Measurements from ENCODE around the gene PCSK7. TPM values are rescaled to one million over a fixed set of nuclear protein-coding genes. Genes with fewer than 3 reads are reported as not detected.
A peak's percentile ranks its signal among the peaks of the same experiment; 100 is the strongest.

The PCSK7 gene
- total and polyA plus RNA-seq, 2 experiments from 2014 or later = 31.7 to 46.6 TPM

DNA sequence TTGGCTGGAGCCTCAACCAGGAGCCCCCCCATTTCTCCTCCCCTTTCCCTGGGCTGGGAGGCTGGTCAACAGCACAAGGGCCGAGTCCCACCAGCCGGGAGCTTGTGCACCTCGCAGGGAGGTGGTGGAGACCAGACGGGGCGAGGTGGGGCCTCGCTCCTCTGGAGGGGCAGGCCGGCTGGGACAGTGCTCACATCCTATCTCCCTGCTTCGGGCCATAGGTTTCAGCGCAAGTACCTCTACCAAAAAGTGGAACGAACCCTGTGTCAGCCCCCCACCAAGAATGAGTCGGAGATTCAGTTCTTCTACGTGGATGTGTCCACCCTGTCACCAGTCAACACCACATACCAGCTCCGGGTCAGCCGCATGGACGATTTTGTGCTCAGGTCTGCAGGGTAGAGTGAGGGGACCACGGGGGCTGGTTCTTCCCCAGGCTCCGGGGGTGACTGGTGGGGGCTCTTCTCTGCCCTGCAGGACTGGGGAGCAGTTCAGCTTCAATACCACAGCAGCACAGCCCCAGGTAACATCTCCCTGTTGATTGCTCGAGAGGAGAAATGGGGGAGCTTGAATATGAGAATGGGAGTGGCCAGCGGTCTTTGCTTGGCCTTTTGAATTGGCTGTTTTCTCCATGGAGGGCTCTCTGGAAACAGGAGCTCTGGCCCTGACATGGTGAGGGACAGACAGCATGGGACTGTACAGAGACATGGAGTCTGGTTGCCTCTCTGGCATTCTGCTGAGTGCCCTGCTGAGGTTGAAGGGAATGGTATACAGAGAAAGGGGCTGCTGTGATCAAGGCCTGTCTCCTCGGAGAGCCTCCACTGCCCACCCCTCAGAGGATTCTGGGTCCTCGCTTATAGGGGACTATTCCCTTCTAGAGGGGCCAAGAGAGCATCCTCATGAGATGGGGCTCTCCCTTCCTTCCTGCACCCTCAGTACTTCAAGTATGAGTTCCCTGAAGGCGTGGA is 50.0 kb downstream of the PCSK7 start:
- H3K9me3 ChIP-seq (ENCODE audit: low read depth) = no peaks in the 10 kb centered on the region
- TF ChIP-seq, protein P1, sequence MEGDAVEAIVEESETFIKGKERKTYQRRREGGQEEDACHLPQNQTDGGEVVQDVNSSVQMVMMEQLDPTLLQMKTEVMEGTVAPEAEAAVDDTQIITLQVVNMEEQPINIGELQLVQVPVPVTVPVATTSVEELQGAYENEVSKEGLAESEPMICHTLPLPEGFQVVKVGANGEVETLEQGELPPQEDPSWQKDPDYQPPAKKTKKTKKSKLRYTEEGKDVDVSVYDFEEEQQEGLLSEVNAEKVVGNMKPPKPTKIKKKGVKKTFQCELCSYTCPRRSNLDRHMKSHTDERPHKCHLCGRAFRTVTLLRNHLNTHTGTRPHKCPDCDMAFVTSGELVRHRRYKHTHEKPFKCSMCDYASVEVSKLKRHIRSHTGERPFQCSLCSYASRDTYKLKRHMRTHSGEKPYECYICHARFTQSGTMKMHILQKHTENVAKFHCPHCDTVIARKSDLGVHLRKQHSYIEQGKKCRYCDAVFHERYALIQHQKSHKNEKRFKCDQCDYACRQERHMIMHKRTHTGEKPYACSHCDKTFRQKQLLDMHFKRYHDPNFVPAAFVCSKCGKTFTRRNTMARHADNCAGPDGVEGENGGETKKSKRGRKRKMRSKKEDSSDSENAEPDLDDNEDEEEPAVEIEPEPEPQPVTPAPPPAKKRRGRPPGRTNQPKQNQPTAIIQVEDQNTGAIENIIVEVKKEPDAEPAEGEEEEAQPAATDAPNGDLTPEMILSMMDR (IDR thresholded peaks at IDR 0.05; ENCODE audit: low read depth, low read length) = no peak
- peaks cover 15% of the 10 kb centered on the region for H3K4me1 ChIP-seq (ENCODE audit: low read depth)
- peaks cover 6% of the 10 kb centered on the region for H3K36me3 ChIP-seq
- DNase-seq (ENCODE audit: low read depth in 1 of 2, low spot score in 1 of 2) = no peak
- no peak overlapping the region for H3K27ac ChIP-seq
- no peak overlapping the region for H3K4me3 ChIP-seq
- no peaks in the 10 kb centered on the region for H3K27me3 ChIP-seq

DNA sequence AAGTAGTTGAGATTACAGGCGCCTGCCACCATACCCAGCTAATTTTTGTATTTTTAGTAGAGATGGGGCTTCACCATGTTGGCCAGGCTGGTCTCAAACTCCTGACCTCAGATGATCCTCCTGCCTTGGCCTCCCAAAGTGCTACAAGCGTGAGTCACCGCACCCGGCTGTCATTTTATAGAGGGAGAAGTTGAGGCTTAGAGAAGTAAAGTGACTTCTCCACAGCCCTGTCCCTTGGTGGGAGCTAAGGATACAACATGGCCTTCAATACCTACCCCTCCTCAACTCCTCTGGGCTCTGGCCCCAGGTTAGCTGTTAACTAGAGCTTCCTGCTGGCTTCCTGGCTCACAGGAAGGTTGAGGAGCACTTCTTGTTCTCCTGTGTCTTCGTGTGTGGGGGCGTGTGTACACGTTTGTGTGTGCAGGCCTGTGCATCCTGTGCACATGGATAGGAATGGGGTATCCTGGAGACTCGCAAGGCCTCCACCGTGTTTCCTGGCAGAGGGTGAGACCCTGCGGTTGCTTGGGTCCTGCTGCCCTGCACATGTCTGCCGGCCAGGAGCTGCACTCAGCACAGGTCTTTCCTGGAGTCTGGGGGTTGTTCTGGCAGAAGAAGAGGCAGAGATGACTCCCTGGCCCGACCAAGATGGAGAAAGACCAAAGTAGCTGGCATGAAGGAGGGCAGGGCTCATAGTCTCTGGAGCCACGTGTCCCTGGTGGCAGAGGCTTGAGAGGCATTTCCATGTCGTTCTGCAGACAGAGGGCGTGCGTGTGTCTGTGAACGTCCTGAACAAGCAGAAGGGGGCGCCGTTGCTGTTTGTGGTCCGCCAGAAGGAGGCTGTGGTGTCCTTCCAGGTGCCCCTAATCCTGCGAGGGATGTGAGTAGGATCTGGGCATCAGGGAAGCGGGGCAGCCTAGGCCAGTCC is 51.0 kb downstream of the PCSK7 start:
- H3K27me3 ChIP-seq = no peaks in the 10 kb centered on the region
- DNase-seq (ENCODE audit: low read depth in 1 of 2, low spot score in 1 of 2) = peak; percentile 81 to 84
- peaks cover 6% of the 10 kb centered on the region for H3K36me3 ChIP-seq
- H3K4me3 ChIP-seq = no peak overlapping the region
- no peaks in the 10 kb centered on the region for H3K9me3 ChIP-seq (ENCODE audit: low read depth)
- peaks cover 15% of the 10 kb centered on the region for H3K4me1 ChIP-seq (ENCODE audit: low read depth)
- TF ChIP-seq, protein P1 (IDR thresholded peaks at IDR 0.05; ENCODE audit: low read depth, low read length) = peak; percentile 59
- H3K27ac ChIP-seq = no peak overlapping the region

DNA sequence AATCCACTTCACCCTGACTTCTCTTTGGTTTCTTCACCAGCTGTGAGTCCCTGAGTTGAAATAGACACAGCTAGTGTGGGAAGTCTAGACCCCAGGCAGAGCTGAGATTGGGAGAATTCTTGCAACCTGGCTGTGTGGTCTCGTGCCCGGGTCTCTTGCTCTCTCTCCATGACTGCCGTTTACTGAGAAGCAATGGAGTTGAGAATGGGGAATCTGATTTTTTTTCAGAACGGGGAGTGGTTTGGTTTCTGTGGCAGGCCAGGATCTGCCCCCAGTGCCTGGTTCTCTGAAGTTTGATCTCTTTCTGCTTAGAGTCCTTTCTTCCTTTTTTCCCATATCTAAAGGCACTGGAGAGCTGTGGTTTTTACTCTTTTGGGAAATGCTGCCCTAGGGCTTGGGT is 51.9 kb downstream of the PCSK7 start:
- H3K4me3 ChIP-seq = peak overlapping the region; percentile 81
- H3K36me3 ChIP-seq = peaks cover 6% of the 10 kb centered on the region
- H3K27ac ChIP-seq = peak overlapping the region; percentile 90
- TF ChIP-seq, protein P1 (IDR thresholded peaks at IDR 0.05; ENCODE audit: low read depth, low read length) = no peak
- DNase-seq (ENCODE audit: low read depth in 1 of 2, low spot score in 1 of 2) = peak in 1 of 2 donors; percentile 61
- H3K4me1 ChIP-seq (ENCODE audit: low read depth) = peaks cover 15% of the 10 kb centered on the region
- no peaks in the 10 kb centered on the region for H3K9me3 ChIP-seq (ENCODE audit: low read depth)
- no peaks in the 10 kb centered on the region for H3K27me3 ChIP-seq

DNA sequence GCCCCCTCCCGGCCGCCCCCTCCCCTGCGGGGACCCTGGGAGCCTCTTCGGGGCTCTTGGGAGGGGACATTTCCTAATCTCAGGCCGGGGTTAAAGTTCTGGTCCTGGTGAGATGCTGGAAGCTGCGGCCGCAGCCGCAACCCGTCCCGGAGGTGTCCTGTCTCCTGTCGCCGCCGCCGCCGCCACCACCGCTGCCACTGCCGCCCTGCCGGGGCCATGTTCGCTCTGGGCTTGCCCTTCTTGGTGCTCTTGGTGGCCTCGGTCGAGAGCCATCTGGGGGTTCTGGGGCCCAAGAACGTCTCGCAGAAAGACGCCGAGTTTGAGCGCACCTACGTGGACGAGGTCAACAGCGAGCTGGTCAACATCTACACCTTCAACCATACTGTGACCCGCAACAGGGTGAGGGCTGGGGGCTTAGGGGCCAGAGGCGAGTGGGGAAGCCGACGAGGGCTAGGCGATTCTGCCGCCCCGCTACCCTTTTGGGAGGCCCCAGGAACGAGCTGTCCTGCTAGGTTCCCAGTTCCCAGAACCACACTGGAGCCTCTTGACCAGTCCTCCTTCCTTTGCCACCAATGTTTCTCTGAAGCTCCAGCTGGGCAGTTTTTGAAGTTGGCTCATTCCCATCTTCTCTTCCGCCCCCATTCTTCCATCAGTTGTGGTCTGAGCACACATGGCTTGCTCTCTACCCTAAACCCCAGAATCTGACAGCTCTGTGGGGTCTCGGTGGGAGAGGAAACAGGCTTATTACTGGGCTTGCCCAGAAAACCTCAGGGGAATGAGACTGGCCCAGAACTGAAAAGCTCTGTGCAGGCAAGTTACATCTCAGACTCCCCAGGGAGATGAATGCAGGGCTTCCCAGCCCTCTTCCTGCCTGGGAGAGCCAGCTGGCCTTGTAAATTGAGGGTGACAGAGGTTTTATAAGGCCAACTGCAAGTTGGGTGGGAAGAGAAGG is 52.5 kb downstream of the PCSK7 start:
- DNase-seq (ENCODE audit: low read depth in 1 of 2, low spot score in 1 of 2) = peak; percentile 63 to 71
- Histone ChIP-seq H3K4me3 (peak overlapping the region; percentile 81), H3K27me3 (no peaks in the 10 kb centered on the region), H3K36me3 (peaks cover 6% of the 10 kb centered on the region), H3K27ac (peak overlapping the region; percentile 90), H3K9me3 (ENCODE audit: low read depth) (no peaks in the 10 kb centered on the region), H3K4me1 (ENCODE audit: low read depth) (peaks cover 15% of the 10 kb centered on the region)
- TF ChIP-seq, protein P1 (IDR thresholded peaks at IDR 0.05; ENCODE audit: low read depth, low read length) = no peak
